Stimulated activated CD4-positive, alpha-beta T cell treated with anti-CD3 and anti-CD28 coated beads, Interleukin-2, amount 100 ng/mL, for 4 hours (primary cell): ENCODE measurements around the gene EIF5B.
"Not testable (repeated sequence)": the region's sequence is repeated elsewhere in the genome, so short reads cannot be mapped to it uniquely, and the experiment has no call there.

Experiments used
- DNase-seq: peaks from one replicate; pipeline ENCODE4 v3.0.0-alpha.2; 2020; ENCODE audit warnings: low read depth

Gene EIF5B, protein sequence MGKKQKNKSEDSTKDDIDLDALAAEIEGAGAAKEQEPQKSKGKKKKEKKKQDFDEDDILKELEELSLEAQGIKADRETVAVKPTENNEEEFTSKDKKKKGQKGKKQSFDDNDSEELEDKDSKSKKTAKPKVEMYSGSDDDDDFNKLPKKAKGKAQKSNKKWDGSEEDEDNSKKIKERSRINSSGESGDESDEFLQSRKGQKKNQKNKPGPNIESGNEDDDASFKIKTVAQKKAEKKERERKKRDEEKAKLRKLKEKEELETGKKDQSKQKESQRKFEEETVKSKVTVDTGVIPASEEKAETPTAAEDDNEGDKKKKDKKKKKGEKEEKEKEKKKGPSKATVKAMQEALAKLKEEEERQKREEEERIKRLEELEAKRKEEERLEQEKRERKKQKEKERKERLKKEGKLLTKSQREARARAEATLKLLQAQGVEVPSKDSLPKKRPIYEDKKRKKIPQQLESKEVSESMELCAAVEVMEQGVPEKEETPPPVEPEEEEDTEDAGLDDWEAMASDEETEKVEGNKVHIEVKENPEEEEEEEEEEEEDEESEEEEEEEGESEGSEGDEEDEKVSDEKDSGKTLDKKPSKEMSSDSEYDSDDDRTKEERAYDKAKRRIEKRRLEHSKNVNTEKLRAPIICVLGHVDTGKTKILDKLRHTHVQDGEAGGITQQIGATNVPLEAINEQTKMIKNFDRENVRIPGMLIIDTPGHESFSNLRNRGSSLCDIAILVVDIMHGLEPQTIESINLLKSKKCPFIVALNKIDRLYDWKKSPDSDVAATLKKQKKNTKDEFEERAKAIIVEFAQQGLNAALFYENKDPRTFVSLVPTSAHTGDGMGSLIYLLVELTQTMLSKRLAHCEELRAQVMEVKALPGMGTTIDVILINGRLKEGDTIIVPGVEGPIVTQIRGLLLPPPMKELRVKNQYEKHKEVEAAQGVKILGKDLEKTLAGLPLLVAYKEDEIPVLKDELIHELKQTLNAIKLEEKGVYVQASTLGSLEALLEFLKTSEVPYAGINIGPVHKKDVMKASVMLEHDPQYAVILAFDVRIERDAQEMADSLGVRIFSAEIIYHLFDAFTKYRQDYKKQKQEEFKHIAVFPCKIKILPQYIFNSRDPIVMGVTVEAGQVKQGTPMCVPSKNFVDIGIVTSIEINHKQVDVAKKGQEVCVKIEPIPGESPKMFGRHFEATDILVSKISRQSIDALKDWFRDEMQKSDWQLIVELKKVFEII

DNA sequence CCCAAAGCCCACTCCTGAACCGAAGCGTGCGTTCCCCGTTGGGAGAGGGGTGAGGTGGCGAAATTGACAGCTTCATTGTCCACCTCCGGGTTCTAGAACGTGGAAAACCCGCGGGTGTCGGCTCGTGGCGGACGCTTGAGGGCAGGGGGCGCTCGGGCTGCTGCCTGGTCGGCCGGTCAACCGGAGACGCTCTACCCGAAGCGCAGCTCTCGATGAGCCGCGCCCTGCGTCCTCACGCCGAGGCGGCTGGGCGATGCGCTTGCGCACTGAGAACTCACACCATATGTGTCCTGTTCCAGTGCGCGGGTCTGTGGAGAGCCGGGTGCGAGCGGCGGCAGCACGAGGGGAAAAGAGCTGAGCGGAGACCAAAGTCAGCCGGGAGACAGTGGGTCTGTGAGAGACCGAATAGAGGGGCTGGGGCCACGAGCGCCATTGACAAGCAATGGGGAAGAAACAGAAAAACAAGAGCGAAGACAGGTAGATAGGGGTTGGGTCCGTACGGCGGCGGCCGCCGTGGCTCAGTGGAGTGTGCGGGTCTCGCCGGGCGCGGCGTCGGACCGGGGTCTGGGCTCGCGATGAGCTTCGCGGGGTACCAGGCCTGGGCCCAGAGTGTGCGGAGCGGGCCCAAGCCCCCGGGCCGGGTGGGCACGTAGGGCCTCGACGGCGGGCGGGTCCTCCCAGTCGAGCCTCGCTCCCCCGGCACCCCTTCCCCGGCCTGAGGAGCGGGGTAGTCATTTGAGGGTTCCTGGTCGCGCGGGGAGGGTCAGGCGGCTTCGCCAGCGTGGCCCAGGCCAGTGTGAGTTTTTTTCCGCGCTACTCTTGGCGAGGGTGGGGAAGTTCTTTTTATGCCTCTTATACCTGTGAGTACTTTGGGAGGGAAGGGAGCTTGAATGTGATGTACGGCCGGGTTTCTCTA, at the start of gene EIF5B:
Gene EIF5B, plus strand, starts transcription at position 277 of the 916 bp plus-strand sequence. Its CDS starts 166 bp downstream, at position 443.
- peak; percentile 89 for DNase-seq

DNA sequence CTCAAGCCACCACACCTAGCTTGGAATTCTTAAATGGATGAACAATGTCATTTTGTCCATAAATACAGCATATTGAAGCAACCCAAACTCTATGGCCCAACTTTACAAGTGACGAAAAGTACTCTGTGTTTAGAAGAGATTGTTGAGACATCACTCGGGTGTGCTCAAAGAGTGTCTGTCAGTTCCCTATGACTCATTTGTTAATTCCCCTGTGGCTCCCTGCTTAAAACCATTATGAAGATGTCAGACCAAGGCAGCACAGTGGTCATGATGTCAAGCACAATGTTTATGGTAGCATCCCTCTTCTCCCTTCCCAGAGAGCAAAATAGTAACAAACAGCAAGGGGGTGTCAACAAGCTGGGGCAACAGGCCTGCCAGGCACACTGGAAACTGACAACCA, 39.2 kb upstream of the EIF5B start:
- no peak for DNase-seq

DNA sequence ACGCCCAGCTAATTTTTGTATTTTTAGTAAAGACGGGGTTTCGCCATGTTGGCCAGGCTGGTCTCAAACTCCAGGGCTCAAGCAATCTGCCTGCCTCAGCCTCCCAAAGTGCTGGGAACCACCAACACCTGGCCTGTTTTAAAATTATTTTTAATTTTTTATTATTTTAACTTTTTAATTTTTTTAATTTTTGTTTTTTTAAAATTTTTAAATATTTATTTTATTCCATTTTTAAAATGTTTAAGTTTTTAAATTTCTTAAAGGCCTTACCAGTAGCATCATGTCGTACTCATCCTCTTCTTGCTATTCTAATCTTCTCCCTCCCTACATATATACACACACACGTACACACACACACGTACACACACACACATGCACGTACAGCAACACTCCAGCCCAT, 37.6 kb upstream of the EIF5B start:
- no peak for DNase-seq

DNA sequence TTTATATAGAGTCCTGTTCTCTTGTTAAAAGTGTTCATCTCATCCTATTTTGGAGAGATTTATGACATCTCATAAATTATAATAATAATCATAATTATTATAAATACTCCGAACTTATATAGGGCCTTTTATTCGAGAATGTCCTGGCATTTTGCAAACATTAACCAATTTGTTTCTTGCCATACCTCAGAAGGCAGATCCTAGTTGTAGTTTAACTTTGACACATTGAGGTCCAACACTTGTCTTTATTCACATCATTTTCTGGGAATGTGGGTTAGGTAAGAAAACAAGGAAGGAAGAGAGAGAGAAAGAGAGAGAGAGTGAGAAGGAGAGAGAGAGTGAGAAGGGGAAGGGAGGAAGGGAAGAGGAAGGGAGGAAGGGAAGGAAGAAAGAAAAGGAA, 36.1 kb upstream of the EIF5B start, which contains the start of gene LYG1:
Gene LYG1, minus strand, starts transcription at position 101 of the 400 bp plus-strand sequence. CDS start 5,527 bp downstream, outside the sequence.
- not testable (repeated sequence) for DNase-seq

DNA sequence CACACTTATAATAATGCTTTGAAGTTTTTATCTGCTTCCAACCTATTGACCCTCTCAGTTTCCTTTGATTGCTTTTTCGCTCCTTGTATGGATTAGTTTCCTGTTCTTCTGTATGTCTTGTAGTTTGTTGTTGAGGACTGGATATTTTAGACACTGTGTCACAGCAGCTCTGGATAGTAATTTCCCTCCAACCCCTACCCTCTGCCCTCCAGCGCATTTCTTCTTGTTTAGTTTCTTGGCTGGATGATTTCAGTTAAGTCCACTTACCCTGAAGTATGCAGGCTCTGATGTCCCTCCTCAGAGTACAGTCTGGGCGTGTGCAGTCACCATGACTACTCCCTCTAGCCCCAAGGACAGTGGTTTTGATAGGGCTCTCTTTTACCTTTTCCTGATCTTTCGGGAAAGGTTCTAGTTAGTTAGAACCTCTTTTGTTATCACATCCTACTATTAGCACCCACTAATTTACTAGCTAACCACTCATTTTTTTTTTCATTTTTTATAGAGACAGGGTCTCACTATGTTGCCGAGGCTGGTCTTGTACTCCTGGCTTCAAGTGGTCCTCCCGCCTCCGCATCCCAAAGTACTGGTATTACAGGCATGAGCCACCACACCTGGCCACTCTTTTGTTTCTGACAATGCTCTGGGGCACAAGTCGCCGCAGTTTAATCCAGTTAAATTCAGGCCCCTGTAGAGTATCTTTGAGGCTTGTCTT, 19.9 kb upstream of the EIF5B start:
- no peak for DNase-seq

DNA sequence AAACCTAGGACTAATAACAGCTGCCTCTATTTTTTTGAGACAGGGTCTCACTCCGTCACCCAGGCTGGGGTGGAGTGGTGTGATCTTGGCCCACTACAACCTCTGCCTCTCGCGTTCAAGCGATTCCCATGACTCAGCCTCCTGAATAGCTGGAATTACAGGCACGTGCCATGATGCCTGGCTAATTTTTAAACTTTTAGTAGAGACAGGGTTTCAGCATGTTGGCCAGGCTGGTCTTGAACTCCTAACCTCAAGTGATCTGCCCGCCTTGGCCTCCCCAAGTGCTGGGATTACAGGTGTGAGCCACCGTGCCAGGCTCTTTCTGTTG, 19.4 kb upstream of the EIF5B start:
- not testable (repeated sequence) for DNase-seq

DNA sequence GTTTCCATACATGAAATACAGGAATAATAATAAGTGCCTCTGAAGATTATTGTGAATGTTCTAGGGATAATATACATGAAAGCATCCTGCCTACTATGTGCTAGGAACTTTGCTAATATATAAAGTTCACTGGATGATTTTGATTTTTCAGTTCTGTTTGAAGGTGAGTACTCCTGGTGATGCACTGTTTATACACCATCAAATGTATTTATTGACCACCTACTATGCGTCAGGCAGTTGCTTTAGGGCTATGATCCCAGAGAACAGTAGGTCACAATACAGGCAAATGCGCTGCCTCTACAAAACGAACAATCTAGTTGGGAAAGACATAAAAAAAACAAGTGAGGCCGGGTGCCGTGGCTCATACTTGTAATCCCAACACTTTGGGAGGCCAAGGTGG, 11.8 kb upstream of the EIF5B start:
- DNase-seq, result no peak

DNA sequence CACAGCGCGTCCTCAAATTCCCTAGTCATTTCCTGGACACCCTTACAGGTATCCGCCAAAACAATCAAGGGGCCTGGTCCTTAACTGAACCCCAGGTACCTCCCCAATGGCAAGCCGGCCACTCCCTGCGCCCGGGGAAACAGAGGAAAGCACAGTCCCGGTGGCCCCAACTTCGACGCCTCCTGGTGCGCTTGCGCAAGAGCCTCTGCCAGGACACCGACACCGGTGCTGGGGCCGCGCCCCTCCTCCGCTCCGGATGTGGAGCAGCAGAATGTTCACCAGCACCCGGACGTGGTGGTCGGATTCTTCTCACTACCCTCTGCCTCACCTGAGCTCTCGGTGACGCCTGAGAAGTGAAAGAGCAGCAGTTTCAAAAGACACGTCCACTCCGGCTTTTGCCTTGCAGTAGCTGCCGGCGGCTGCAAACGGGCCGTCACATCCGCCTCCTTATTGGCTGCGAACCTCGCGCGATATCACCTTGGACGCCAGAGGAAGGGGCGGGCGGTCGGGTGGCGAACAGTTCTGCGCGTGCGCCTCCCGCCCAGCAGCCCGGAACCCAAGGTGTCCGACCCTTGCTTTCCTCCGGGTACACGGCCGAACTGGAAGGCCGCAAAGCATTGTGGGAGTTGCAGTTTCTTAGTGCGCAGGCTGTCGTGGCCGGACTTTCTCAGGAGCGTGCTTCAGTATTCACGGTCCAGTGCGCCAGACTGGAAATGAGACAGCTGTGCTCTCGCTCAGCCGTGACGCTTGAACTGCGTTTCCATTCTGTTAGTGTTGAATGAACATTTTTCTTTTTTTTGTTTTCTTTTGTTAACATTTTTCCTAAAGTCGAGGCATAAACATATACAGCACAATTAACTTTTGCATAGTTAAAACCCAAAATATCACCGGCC, 1.0 kb upstream of the EIF5B start, which contains the start of gene TXNDC9:
Gene TXNDC9, minus strand, starts transcription at position 423 of the 893 bp plus-strand sequence. CDS start 3,123 bp downstream, outside the sequence.
- peak; percentile 97 for DNase-seq

DNA sequence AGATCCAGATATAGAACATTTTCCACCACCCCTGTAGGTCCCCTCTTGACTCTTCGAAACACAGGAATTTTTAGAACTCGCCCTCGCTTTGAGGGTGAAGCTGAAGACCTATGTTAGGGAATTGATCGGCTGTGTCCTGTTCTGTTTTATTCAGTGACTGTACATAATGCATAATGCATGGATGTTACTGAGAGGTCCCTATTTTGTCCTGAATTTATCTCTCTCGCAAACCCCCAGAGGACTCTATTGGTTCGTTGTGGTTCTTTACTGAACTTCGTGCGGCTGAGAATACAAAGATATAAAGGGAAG, 431 bp upstream of the EIF5B start:
- no peak for DNase-seq

DNA sequence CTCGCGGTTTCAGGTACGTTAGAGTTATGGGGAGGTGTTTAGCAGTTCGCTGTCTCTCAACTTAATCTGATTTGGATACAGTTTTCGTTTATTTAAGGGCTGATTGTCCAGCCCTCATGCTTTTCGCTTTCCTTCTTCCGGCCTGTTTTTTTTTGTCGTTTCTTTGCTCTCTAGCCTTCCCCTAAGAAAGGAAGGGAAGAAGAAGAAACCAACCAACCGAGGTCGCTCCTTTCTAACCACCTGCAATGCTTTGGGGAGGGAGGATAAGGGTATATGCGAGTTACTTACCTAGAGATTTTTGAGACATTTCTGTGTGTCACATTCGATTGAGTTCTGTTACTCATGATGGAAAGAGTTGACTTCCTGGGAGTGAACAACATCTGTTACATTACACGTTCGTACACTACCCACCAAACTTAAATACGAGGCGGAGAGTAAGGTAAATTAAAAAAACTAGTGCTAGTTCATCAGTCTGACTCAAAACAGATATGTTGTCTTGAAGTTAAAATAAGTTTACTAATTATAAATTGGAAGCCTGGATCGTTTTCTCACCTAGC, 918 bp downstream of the EIF5B start:
- peak; percentile 4 for DNase-seq

DNA sequence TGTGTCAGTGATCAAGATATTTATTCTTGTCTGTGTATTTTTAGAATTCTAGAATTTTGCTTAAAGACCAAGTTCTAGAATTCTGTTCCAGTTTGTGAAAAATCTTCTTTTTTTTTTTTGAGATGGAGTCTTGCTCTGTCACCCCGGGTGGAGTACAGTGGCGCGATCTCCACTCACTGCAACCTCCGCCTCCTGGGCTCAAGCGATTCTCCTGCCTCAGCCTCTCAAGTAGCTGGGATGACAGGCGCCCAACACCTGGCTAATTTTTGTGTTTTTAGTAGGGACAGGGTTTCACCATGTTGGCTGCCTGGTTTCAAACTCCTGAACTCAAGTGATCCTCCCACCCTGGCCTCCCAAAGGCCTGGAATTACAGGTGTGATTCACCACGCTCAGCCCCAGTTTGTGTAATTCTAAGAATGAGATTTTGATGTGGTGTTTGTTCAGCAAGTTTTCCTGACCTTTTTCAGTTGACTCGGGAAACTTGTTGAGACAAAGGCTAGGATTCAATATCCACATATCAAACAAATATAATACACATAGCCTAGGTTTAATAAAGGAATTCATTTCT, 3.6 kb downstream of the EIF5B start:
- DNase-seq, result no peak

DNA sequence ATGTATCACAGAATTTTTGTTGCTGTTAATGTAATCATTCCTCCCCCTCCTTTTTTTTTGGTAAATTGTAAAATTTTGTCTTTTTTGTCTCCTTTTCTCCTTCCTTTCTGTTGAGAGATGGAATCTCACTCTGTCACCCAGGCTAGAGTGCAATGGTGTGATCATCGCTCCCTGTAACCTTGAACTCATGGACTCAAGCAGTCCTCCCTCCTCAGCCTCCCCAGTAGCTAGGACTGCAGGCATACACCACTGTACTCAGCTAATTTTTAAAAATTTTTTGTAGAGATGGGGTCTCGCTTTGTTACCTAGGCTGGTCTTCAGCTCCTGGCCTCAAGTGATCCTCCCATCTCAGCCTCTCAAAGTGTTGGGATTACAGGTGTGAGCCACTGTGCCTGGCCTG, 5.3 kb downstream of the EIF5B start:
- DNase-seq, result no peak

DNA sequence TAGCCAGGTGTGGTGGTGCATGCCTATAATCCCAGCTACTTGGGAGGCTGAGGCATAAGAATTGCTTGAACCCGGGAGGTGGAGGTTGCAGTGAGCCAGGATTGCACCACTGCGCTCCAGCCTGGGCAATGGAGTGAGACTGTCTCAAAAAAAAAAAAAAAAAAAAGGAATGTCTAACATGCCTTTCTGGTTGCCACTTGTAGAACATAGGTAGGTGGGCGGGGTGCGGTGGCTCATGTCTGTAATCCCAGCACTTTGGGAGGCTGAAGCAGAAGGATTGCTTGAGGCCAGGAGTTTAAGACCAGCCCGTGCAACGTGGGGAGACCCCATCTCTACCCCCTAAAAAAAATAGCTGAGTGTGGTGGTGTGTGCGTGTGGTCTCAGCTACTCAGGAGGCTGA, 8.3 kb downstream of the EIF5B start:
- not testable (repeated sequence) for DNase-seq

DNA sequence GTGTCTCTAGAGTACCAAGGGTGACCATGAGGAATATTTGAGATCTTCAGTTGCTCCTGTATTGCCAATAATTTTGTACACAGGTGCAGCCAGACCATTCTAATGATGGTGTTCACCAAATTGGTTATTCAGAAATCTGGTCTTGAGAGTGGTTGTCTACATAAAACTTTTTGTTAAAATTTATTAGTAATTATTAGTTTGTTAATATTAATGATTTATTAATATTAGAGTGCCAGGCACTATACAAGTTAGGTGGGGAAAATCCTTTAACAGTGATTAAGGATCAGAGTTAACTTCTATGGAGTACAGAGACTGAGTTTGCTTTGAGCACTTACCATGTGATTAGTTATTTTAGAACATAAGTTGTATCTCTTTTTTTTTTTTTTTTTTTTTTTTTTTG, 9.0 kb downstream of the EIF5B start:
- DNase-seq, result no peak

DNA sequence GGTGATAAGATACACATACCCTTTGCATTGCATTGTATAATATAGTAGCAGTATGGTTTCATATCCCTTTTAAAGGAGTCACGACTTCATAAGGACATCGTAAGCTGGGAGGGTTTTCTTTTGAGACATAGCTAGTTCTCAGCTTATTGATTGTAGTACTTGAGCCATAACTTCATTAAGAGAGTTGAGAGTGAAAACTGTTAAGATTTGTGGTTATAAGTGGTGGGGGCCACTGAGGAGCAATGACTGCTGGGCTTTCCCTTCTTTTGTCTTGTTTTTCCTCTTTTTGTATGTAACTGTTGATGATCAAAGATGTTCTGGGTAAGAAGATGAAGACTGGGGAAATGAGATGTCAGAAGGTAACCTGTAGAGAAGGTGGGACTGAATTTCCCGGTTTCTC, 11.0 kb downstream of the EIF5B start:
- no peak for DNase-seq

DNA sequence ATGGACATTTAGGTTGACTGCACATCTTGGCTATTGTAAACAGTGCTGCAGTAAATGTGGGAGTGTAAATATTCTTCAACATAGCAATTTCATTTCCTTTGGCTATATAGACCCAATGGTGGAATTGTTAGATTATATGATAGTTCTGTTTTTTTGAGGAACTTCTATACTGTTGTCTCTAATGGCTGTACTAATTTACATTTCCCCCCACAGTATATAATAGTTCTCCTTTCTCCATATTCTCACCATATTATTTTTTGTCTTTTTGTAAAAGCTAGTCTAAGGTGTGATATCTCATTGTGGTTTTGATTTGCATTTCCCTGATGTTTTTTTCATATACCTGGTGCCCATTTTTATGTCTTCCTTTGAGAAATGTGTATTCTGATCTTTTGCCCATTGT, 13.0 kb downstream of the EIF5B start:
- DNase-seq, result no peak

DNA sequence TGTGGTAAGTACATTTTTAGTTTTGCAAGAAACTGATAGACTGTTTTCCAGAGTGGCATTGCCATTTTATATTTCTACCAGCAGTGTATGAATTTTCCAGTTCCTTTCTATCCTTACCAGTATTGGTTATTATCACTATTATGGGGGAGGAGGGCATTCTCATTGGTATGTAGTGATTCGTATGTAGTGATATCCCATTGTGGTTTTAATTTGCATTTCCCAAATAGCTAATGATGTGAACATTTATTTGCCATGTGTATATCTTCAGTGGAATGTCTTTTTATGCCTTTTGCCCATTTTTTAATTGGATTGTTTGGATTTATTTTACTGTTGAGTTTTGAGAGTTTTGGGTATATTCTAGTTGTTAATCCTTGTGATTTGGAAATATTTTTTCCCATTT, 16.9 kb downstream of the EIF5B start:
- no peak for DNase-seq

DNA sequence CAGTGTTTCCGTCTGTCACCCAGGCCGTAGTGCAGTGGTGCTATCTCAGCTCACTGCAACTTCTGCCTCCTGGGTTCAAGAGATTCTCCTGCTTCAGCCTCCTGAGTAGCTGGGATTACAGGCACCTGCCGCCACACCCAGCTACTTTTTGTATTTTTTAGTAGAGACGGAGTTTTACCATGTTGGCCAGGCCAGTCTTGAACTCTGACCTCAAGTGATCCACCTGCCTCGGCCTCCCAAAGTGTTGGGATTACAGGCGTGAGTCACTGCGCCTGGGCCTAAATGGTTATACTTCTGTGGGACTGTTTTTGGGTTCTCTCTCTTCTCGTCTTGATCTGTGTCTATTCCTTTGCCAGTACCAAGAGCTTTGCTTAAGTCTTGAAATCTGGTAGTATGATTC, 17.6 kb downstream of the EIF5B start:
- not testable (repeated sequence) for DNase-seq

DNA sequence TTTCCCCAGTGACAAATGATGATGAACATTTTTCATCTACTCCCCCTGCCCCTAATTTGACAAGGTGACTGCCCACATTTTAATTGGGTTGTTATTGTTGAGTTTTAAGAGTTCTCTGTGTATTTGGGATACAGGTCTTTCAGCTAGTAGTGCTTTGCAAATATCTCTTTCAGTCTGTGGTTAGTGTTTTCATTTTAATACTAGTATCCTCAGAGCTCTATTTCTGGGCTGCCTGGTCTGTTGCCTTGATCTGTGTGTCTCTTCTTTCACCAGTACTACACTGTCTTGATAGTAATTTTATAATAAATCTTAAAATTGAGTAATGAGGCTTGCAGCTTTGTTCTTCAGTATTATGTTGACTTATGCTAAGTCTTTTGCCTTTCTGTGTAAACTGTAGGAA, 19.7 kb downstream of the EIF5B start:
- DNase-seq, result no peak
